Spleen (tissue), 11 donors: ENCODE data around the gene ZNF804B. TPM values are rescaled to one million over a fixed set of nuclear protein-coding genes. Genes with fewer than 3 reads are reported as not detected.

ENCODE experiments used
- DNase-seq: peaks from one replicate; pipeline ENCODE4 v3.0.0-alpha.2; 2020
- H3K27ac ChIP-seq, 8 donors: fragments of 200-600 bp; sonication (generic) in 7 of 8; 1 replicate in 4 of 8; 2 replicates in 4 of 8; pipeline versions ENCODE4 v1.5.0 to v1.8.0; 2016 to 2021; ENCODE audit warnings: inconsistent platforms in 4 of 8, mild to moderate bottlenecking in 4 of 8, moderate library complexity in 1 of 8
- H3K27me3 ChIP-seq, 7 donors: fragments of 200-600 bp; sonication (generic) in 6 of 7; replicated peaks in 1 of 7; 1 replicate in 4 of 7; 2 replicates in 3 of 7; pipeline versions ENCODE4 v1.5.0 to v1.8.0; 2016 to 2021; ENCODE audit warnings: inconsistent platforms in 3 of 7, mild to moderate bottlenecking in 1 of 7
- H3K36me3 ChIP-seq, 6 donors: fragments of 200-600 bp; sonication (generic) in 5 of 6; 1 replicate in 4 of 6; 2 replicates in 2 of 6; pipeline versions ENCODE4 v1.5.0 to v1.8.0; 2016 to 2021; ENCODE audit warnings: inconsistent platforms in 2 of 6
- H3K4me1 ChIP-seq, 6 donors: fragments of 200-600 bp; sonication (generic) in 5 of 6; 1 replicate in 3 of 6; 2 replicates in 3 of 6; pipeline versions ENCODE4 v1.5.0 to v1.8.0; 2016 to 2021; ENCODE audit warnings: inconsistent platforms in 3 of 6
- H3K4me3 ChIP-seq, 8 donors: fragments of 200-600 bp; sonication (generic) in 7 of 8; 1 replicate in 4 of 8; 2 replicates in 4 of 8; pipeline versions ENCODE4 v1.5.0 to v1.8.0; 2016 to 2021; ENCODE audit warnings: inconsistent platforms in 4 of 8, mild to moderate bottlenecking in 4 of 8, moderate library complexity in 2 of 8
- H3K9me3 ChIP-seq, 8 donors: fragments of 200-600 bp; sonication (generic) in 7 of 8; 1 replicate in 4 of 8; 2 replicates in 4 of 8; pipeline versions ENCODE4 v1.5.0 to v1.8.0; 2016 to 2021; ENCODE audit warnings: inconsistent platforms in 4 of 8
- CTCF ChIP-seq, 11 experiments: fragments of 200-600 bp in 7 of 11; fragments of 450-650 bp in 4 of 11; sonication (generic) in 4 of 11; IDR thresholded peaks in 8 of 11; conservative IDR thresholded peaks in 3 of 11; 1 replicate in 7 of 11; 2 replicates in 4 of 11; pipeline versions ENCODE4 v1.4.0 to v1.8.0; 2016 to 2021; ENCODE audit warnings: antibody characterized with exemption in 11 of 11, inconsistent platforms in 4 of 11, mild to moderate bottlenecking in 1 of 11
- POLR2A ChIP-seq, 3 donors: fragments of 450-650 bp; IDR thresholded peaks; one replicate each; pipeline ENCODE4 v1.5.1; 2017; ENCODE audit warnings: antibody characterized with exemption in 3 of 3, mild to moderate bottlenecking in 1 of 3
- POLR2AphosphoS5 ChIP-seq, 3 donors: sonication (generic); formaldehyde crosslinking; IDR thresholded peaks; one replicate each; pipeline ENCODE4 v1.5.1; 2017; ENCODE audit warnings: antibody characterized with exemption in 3 of 3
- WGBS, 5 donors: extraction: QIAGEN DNeasy Blood & Tissue Kit in 3 of 5; methylation state at CpG; one replicate each; pipeline versions ENCODE4 v1.1.5 to v1.1.7; 2013 to 2018; 5-methylcytosine and 5-hydroxymethylcytosine counted together
- intact Hi-C: fragments of 100-400 bp; cut with DNase I; formaldehyde crosslinking; loops from one replicate; pipeline ENCODE4 v1.15.0; 2023; ENCODE audit warnings: low total_unique reads
- polyA plus RNA-seq, 3 donors: library from polyadenylated mRNA; stranded (reverse); fragments of 200-250 nt; gene quantifications; one replicate each; pipeline ENCODE4 v1.2.1, GENCODE V29; 2013
- total RNA-seq, 7 donors: library from RNA; depleted of rRNA in 3 of 7; stranded (reverse); fragments of >200 nt in 3 of 7; fragmentation: NEBNext Ultra II Directional in 4 of 7; extraction: Animal tissue kit (Norgen Biotek cat#: 25700) in 4 of 7; gene quantifications; one replicate each; pipeline versions ENCODE4 v1.1.0 to v1.2.1, GENCODE V29; 2016 to 2021
- donor health status: healthy with polysubstance abuse.
- donor health status: DM: no; HTN: no; CAD: no; lungs with moderate emphysema.
- donor health status: DM: no; HTN: no; CAD: no.
- donor health status: Bipolar disorder and iron deficiency.
- donor health status: healthy.
- donor health status: DM: no; HTN: no; CAD: no.
- donor health status: DM: yes; HTN: yes; CAD: no.

ZNF804B gene
- total and polyA plus RNA-seq, 10 donors = not detected

DNA sequence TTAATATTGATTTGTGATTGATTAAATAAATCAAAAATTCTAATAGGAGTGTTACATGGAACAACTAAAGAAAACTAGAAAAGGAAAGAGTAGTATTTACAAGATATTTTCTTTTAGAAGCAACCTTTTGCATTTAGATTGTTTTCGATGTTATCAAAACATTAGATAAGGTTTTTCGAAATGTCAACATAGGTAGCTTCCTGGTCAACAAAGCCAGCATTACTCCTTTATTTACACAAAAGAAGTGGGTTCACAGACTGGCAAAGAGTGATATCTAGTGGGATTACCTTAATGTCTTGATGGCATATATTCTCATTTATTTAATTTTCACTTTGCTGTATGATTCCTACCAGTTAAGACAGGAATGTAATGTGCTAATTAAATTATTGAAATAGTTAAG is 153.4 kb downstream of the ZNF804B start:
- intact Hi-C loops = no loop called here
- WGBS, 5 donors = 84 to 89% (median 88%) methylated on average over 2 of the region's 2 CpGs
- TF ChIP-seq CTCF (IDR thresholded peaks at IDR 0.05 in 8 of 11, conservative IDR thresholded peaks at IDR 0.05 in 3 of 11) (no peak), POLR2AphosphoS5 (IDR thresholded peaks at IDR 0.05) (no peak), POLR2A (IDR thresholded peaks at IDR 0.05) (no peak)

GRCh38 chr7:88915615-88916014 is 156.1 kb downstream of the ZNF804B start:
- Histone ChIP-seq H3K27ac (no peak overlapping the region), H3K9me3 (no peaks in the 10 kb centered on the region), H3K27me3 (no peaks in the 10 kb centered on the region), H3K4me3 (no peak overlapping the region), H3K36me3 (no peaks in the 10 kb centered on the region), H3K4me1 (no peaks in the 10 kb centered on the region)
- TF ChIP-seq POLR2AphosphoS5 (IDR thresholded peaks at IDR 0.05) (no peak), POLR2A (IDR thresholded peaks at IDR 0.05) (no peak), CTCF (IDR thresholded peaks at IDR 0.05 in 8 of 11, conservative IDR thresholded peaks at IDR 0.05 in 3 of 11) (no peak)
- no peak for DNase-seq
- intact Hi-C loops = no loop called here

More for the DNA sequence above, 153.4 kb downstream of the ZNF804B start:
- Histone ChIP-seq H3K27ac (no peak overlapping the region), H3K4me3 (no peak overlapping the region), H3K36me3 (no peaks in the 10 kb centered on the region), H3K9me3 (no peaks in the 10 kb centered on the region), H3K27me3 (no peaks in the 10 kb centered on the region), H3K4me1 (no peaks in the 10 kb centered on the region)
- no peak for DNase-seq

GRCh38 chr7:88919478-88920131 is 160.1 kb downstream of the ZNF804B start:
- Histone ChIP-seq H3K27ac (no peak overlapping the region), H3K36me3 (no peaks in the 10 kb centered on the region), H3K4me3 (no peak overlapping the region), H3K27me3 (no peaks in the 10 kb centered on the region), H3K9me3 (no peaks in the 10 kb centered on the region), H3K4me1 (no peaks in the 10 kb centered on the region)
- intact Hi-C loops = no loop called here
- DNase-seq = no peak
- 57 to 64% (median 59%) methylated on average over 4 of the region's 4 CpGs for WGBS, 5 donors
- TF ChIP-seq CTCF (IDR thresholded peaks at IDR 0.05 in 8 of 11, conservative IDR thresholded peaks at IDR 0.05 in 3 of 11) = no peak
- TF ChIP-seq POLR2A (IDR thresholded peaks at IDR 0.05) = no peak
- TF ChIP-seq POLR2AphosphoS5 (IDR thresholded peaks at IDR 0.05) = no peak

- Histone ChIP-seq H3K4me1 (no peaks in the 10 kb centered on the region), H3K27me3 (no peaks in the 10 kb centered on the region), H3K27ac (no peak overlapping the region), H3K4me3 (no peak overlapping the region), H3K36me3 (no peaks in the 10 kb centered on the region), H3K9me3 (no peaks in the 10 kb centered on the region)
- no peak for TF ChIP-seq POLR2A (IDR thresholded peaks at IDR 0.05)
- TF ChIP-seq CTCF (IDR thresholded peaks at IDR 0.05 in 8 of 11, conservative IDR thresholded peaks at IDR 0.05 in 3 of 11) = no peak
- TF ChIP-seq POLR2AphosphoS5 (IDR thresholded peaks at IDR 0.05) = no peak
- intact Hi-C loops = no loop called here
- 46 to 69% (median 64%) methylated on average over 2 of the region's 2 CpGs for WGBS, 5 donors
- no peak for DNase-seq
Measured at GRCh38 chr7:88922944-88923343, 163.4 kb downstream of the ZNF804B start.
